OCI-LY7 (cell line): ENCODE measurements around the gene PPP2R1B. TPM values are rescaled to one million over a fixed set of nuclear protein-coding genes. Genes with fewer than 3 reads are reported as not detected.

Experiments
- BruUV-seq: library from RNA; stranded (reverse); fragments of 400-500 nt; replicated peaks from 2 replicates; lab custom pipeline; 2021; lab: Mats Ljungman, UMichigan
- CTCF ChIA-PET: fragments of 300-600 bp; sonication (Branson Sonifier 250); formaldehyde crosslinking; loops from one replicate; lab custom pipeline; 2022; ENCODE audit warnings: antibody characterized with exemption; ENCODE audit not compliant: unreplicated experiment; lab: Charles Lee
- POLR2A ChIA-PET: fragments of 300-600 bp; sonication (Branson Sonifier 250); formaldehyde crosslinking; loops from one replicate; lab custom pipeline; 2022; ENCODE audit warnings: antibody characterized with exemption; lab: Charles Lee
- DNase-seq: peaks from one replicate; pipeline ENCODE4 v3.0.0-alpha.2; 2015; ENCODE audit warnings: low spot score
- H2AFZ ChIP-seq: fragments of 200-600 bp; sonication (generic), shearing (Covaris generic); 2 replicates; pipeline ENCODE4 v1.6.1; 2014; ENCODE audit warnings: mild to moderate bottlenecking, antibody characterized with exemption, low read length, moderate library complexity
- H3K27ac ChIP-seq: fragments of 200-600 bp; sonication (generic); 2 replicates; pipeline ENCODE4 v1.5.1; 2014; ENCODE audit warnings: mixed run types, low read depth, mild to moderate bottlenecking, moderate library complexity, low read length, inconsistent platforms; ENCODE audit not compliant: poor library complexity, severe bottlenecking
- H3K36me3 ChIP-seq: fragments of 200-600 bp; sonication (generic); 2 replicates; pipeline ENCODE4 v1.6.1; 2014; ENCODE audit warnings: mild to moderate bottlenecking, antibody characterized with exemption, low read length, moderate library complexity, mixed read lengths; ENCODE audit not compliant: insufficient read depth
- H3K4me1 ChIP-seq: fragments of 200-600 bp; sonication (generic); 2 replicates; pipeline ENCODE4 v1.5.1; 2014; ENCODE audit warnings: mild to moderate bottlenecking, low read length; ENCODE audit not compliant: insufficient read depth, poor library complexity, severe bottlenecking
- H3K4me2 ChIP-seq: fragments of 200-600 bp; sonication (generic); 2 replicates; pipeline ENCODE4 v1.6.1; 2014; ENCODE audit warnings: mild to moderate bottlenecking, low read length
- H3K4me3 ChIP-seq: fragments of 200-600 bp; sonication (generic); 2 replicates; pipeline ENCODE4 v1.5.1; 2014; ENCODE audit warnings: mild to moderate bottlenecking, low read depth, low read length; ENCODE audit not compliant: poor library complexity, severe bottlenecking
- H3K79me2 ChIP-seq: fragments of 200-600 bp; sonication (generic); 2 replicates; pipeline ENCODE4 v1.6.1; 2016; ENCODE audit warnings: low read depth, mild to moderate bottlenecking, low read length, moderate library complexity, mixed read lengths; ENCODE audit not compliant: insufficient read depth
- H3K9me2 ChIP-seq: fragments of 200-600 bp; sonication (generic); 2 replicates; pipeline ENCODE4 v1.6.1; 2016; ENCODE audit warnings: mild to moderate bottlenecking, low read length, mixed read lengths; ENCODE audit not compliant: insufficient read depth
- H3K9me3 ChIP-seq: fragments of 200-600 bp; sonication (generic); 2 replicates; pipeline ENCODE4 v1.6.1; 2014; ENCODE audit warnings: mild to moderate bottlenecking, mixed run types, low read length, mixed read lengths
- H4K20me1 ChIP-seq: fragments of 200-600 bp; sonication (generic); 2 replicates; pipeline ENCODE4 v1.6.1; 2014; ENCODE audit warnings: mild to moderate bottlenecking, antibody characterized with exemption, low read length, moderate library complexity, mixed read lengths; ENCODE audit not compliant: insufficient read depth
- EZH2phosphoT487 ChIP-seq: fragments of 200-600 bp; sonication (generic); IDR thresholded peaks from 2 replicates; pipeline ENCODE4 v1.6.1; 2018; ENCODE audit warnings: low read depth, borderline replicate concordance, mild to moderate bottlenecking, mixed run types, antibody characterized with exemption, low read length, moderate library complexity, mixed read lengths
- intact Hi-C: fragments of 100-400 bp; cut with micrococcal nuclease; formaldehyde crosslinking; loops from one replicate; pipeline ENCODE4 v1.10.0; 2022; ENCODE audit not compliant: unreplicated experiment
- total RNA-seq, 2 experiments: library from RNA; depleted of rRNA in 1 of 2; stranded (reverse); fragments of >200 nt in 1 of 2; shearing (Covaris generic) in 1 of 2; gene quantifications; 2 replicates each; pipeline ENCODE4 v1.2.3, GENCODE V29; 2014 to 2022
- TF ChIP-seq, protein P1 (sequence below): fragments of 200-600 bp; sonication (generic); conservative IDR thresholded peaks from 2 replicates; pipeline ENCODE4 v1.5.1; 2014; ENCODE audit warnings: mild to moderate bottlenecking, antibody characterized with exemption, low read length, moderate library complexity, mixed read lengths

PPP2R1B gene
- total RNA-seq, 2 experiments from 2014 or later = 50.6 to 84.2 TPM

DNA sequence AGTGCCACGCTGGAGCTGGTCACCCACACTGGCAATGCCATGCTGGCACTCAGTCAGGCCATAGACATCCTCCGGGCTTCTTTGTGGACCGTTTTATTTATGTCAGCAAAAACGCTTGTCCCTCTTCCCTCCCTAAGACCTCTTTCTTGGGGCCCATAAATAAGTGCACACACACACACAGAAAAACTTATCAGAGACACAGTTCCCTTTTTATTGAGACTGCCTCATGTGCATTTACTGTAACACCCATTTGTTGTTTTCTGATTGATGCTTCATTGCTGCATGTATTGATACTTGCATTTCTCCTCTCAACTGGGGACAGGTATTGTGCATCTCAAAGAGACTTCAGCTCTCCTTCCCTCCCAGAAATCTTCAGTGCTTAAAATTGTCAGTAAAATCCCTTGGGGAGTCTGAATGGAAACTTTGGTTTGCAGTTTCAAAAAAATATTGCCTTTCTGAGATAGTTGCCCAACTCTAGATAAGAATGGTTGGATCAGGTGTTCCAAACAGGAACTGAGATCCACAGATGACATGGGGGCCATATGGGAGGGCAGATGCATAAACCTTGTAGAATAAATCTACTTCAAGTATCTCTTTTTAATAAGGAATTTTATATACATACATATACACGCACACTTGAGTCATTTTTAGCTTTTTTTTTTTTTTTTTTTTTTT, 50.9 kb downstream of the PPP2R1B start:
- H4K20me1 ChIP-seq = no peaks in the 10 kb centered on the region
- POLR2A ChIA-PET = interaction anchor here (0.6 to 2.0 kb wide), 8 partner anchors 10 to 553 kb away, joined by 3 to 9 read pairs (median 4); no protein-coding TSS in a partner anchor
- intact Hi-C loops = loop anchor here (2.0 kb wide), 1 partner anchor 62 kb away; no protein-coding TSS in a partner anchor
- H3K4me1 ChIP-seq = peaks cover 27% of the 10 kb centered on the region
- peak overlapping the region; percentile 66 for H3K4me2 ChIP-seq
- no peaks in the 10 kb centered on the region for H3K9me2 ChIP-seq
- no peak for TF ChIP-seq EZH2phosphoT487
- TF ChIP-seq, protein P1, sequence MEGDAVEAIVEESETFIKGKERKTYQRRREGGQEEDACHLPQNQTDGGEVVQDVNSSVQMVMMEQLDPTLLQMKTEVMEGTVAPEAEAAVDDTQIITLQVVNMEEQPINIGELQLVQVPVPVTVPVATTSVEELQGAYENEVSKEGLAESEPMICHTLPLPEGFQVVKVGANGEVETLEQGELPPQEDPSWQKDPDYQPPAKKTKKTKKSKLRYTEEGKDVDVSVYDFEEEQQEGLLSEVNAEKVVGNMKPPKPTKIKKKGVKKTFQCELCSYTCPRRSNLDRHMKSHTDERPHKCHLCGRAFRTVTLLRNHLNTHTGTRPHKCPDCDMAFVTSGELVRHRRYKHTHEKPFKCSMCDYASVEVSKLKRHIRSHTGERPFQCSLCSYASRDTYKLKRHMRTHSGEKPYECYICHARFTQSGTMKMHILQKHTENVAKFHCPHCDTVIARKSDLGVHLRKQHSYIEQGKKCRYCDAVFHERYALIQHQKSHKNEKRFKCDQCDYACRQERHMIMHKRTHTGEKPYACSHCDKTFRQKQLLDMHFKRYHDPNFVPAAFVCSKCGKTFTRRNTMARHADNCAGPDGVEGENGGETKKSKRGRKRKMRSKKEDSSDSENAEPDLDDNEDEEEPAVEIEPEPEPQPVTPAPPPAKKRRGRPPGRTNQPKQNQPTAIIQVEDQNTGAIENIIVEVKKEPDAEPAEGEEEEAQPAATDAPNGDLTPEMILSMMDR = no peak
- H2AFZ ChIP-seq = no peak overlapping the region; the same call in 1 of the 2 replicates
- CTCF ChIA-PET = interaction anchor here (0.6 to 0.7 kb wide), 2 partner anchors 14 to 71 kb away, joined by 3 read pairs; no protein-coding TSS in a partner anchor
- H3K36me3 ChIP-seq = peaks cover 63% of the 10 kb centered on the region
- no peaks in the 10 kb centered on the region for H3K9me3 ChIP-seq
- H3K4me3 ChIP-seq = peak overlapping the region; percentile 13
- no TSS peak for BruUV-seq
- DNase-seq = peak; percentile 67
- no peaks in the 10 kb centered on the region for H3K79me2 ChIP-seq
- peak overlapping the region; percentile 56 for H3K27ac ChIP-seq

GRCh38 chr11:111714522-111714921, 51.7 kb downstream of the PPP2R1B start:
- peak; percentile 20 for DNase-seq
- no peak overlapping the region for H2AFZ ChIP-seq
- BruUV-seq = no TSS peak
- CTCF ChIA-PET = interaction anchor here (0.9 kb wide), 1 partner anchor 15 kb away, joined by 3 read pairs; no protein-coding TSS in a partner anchor
- peak overlapping the region; percentile 66 for H3K4me2 ChIP-seq
- no peak overlapping the region for H3K4me3 ChIP-seq
- POLR2A ChIA-PET = interaction anchor here (0.5 to 2.0 kb wide), 8 partner anchors 9 to 713 kb away, joined by 3 to 9 read pairs (median 4); no protein-coding TSS in a partner anchor
- H3K79me2 ChIP-seq = no peaks in the 10 kb centered on the region
- peaks cover 27% of the 10 kb centered on the region for H3K4me1 ChIP-seq
- H3K9me3 ChIP-seq = no peaks in the 10 kb centered on the region
- peaks cover 62% of the 10 kb centered on the region for H3K36me3 ChIP-seq
- no peaks in the 10 kb centered on the region for H3K9me2 ChIP-seq
- intact Hi-C loops = loop anchor here (2.0 kb wide), 1 partner anchor 62 kb away; no protein-coding TSS in a partner anchor
- H3K27ac ChIP-seq = peak overlapping the region; percentile 56
- no peaks in the 10 kb centered on the region for H4K20me1 ChIP-seq
- TF ChIP-seq, protein P1 = no peak
- TF ChIP-seq EZH2phosphoT487 = no peak

- H3K36me3 ChIP-seq = peaks cover 85% of the 10 kb centered on the region
- no peak overlapping the region for H3K4me3 ChIP-seq
- H2AFZ ChIP-seq = no peak overlapping the region
- no peak overlapping the region for H3K4me2 ChIP-seq
- H4K20me1 ChIP-seq = no peaks in the 10 kb centered on the region
- BruUV-seq = no TSS peak
- DNase-seq = no peak
- no peak for TF ChIP-seq EZH2phosphoT487
- TF ChIP-seq, protein P1 = no peak
- H3K9me2 ChIP-seq = no peaks in the 10 kb centered on the region
- H3K27ac ChIP-seq = no peak overlapping the region
- CTCF ChIA-PET = no interaction called here
- intact Hi-C loops = no loop called here
- POLR2A ChIA-PET = interaction anchor here (1.3 kb wide), 1 partner anchor 87 kb away, joined by 4 read pairs; no protein-coding TSS in a partner anchor
- H3K9me3 ChIP-seq = no peaks in the 10 kb centered on the region
- no peaks in the 10 kb centered on the region for H3K4me1 ChIP-seq
- H3K79me2 ChIP-seq = no peaks in the 10 kb centered on the region
Observed at GRCh38 chr11:111707691-111708067, 58.5 kb downstream of the PPP2R1B start.
